ENCODE results near the gene NCAN.

NCAN gene

DNA sequence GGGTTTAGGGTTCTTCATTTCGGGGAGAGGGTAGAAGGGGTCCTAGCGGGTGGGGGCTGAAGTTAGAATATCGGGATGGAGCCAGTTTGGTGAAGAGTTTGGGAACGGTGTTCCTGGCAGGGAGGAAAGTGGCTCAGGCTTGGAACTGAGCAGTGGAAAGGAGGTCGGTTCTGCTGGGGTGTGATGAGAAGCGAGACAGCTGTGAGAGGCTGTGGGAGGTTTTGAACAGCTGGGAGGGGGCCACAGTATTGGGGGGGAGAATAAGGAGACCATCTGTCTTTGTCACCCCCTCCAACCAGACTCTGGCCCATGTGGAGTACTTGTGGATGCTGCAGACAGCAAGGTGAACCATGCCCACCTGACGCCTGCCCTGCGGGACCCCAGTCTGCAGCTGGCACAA lies 62.4 kb downstream of the NCAN start:
- Histone ChIP-seq H3K4me1 (ENCODE audit: control insufficient read depth, insufficient read depth, low read length) (no peaks in the 10 kb centered on the region), H3K36me3 (ENCODE audit: control insufficient read depth, insufficient read depth, low read length) (peaks cover 22% of the 10 kb centered on the region), H3K9ac (ENCODE audit: low read length) (no peak overlapping the region), H3K27me3 (ENCODE audit: control insufficient read depth, insufficient read depth, low read length) (peaks cover 4% of the 10 kb centered on the region), H3K27ac (ENCODE audit: low read depth, low read length) (no peak overlapping the region), H3K4me3 (ENCODE audit: low read length) (no peak overlapping the region)

DNA sequence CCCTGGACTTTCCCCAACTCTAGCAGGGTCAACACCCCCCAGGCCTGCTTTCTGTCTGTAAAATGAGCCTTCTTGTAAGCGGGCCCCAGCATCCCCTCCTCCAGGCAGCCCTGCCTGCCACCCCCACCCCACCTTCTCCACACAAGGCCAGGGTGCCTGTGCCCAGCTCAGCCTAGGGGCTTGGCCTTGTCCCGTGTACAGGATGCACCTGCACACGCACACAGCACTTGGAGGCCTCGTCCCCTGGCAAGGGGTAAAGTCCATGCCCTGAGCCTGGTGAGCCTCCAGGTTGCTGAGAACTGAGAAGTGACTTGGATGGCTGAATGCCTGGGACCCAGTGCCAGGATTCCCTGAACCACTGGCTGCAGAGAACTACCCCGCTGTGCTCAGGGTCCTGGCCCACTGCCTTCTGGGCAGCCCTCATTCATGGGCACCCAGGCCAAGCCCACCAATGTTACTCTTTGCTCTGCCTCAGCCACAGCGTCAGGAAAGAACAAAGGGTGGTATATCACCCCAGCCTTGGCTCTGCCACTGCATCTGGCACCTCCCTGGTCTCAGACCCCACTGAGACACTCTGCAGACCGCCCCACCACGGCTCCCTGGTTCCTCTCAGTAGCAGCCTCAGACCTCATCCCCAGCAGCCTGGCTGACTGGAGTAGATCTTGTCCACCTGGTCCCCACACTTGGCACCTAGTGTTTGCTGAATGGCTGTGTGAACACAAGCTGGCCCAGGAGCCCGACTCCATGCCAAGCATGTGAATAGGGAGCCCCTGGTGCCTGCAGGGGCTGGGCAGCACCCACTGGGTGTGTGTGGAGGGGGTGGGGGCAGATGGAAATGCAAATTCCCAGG lies 63.2 kb downstream of the NCAN start:
- no peak overlapping the region for H3K9ac ChIP-seq (ENCODE audit: low read length)
- H3K4me3 ChIP-seq (ENCODE audit: low read length), result no peak overlapping the region
- H3K27ac ChIP-seq (ENCODE audit: low read depth, low read length), result no peak overlapping the region
- no peaks in the 10 kb centered on the region for H3K4me1 ChIP-seq (ENCODE audit: control insufficient read depth, insufficient read depth, low read length)
- peaks cover 29% of the 10 kb centered on the region for H3K36me3 ChIP-seq (ENCODE audit: control insufficient read depth, insufficient read depth, low read length)
- peaks cover 4% of the 10 kb centered on the region for H3K27me3 ChIP-seq (ENCODE audit: control insufficient read depth, insufficient read depth, low read length)

DNA sequence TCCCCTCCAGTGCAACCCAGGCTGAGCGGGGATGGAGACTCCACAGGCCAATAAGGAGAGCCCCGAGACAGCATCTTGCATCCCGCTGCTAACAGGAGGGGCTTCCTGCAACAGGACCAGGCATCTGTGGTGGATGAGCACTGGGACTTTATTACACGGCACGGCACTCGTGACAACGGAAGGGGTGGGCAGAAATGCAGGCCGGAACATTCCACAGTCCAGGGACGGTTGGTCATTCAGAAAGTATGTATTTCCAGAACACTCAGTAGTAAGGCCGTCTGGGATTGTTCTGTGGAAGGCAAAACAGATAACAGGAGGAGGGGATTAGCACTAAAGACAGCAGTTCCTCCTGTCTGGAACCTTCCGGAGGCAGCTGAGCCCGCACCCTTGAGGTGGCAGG lies 64.6 kb downstream of the NCAN start:
- peaks cover 35% of the 10 kb centered on the region for H3K36me3 ChIP-seq (ENCODE audit: control insufficient read depth, insufficient read depth, low read length)
- no peaks in the 10 kb centered on the region for H3K4me1 ChIP-seq (ENCODE audit: control insufficient read depth, insufficient read depth, low read length)

DNA sequence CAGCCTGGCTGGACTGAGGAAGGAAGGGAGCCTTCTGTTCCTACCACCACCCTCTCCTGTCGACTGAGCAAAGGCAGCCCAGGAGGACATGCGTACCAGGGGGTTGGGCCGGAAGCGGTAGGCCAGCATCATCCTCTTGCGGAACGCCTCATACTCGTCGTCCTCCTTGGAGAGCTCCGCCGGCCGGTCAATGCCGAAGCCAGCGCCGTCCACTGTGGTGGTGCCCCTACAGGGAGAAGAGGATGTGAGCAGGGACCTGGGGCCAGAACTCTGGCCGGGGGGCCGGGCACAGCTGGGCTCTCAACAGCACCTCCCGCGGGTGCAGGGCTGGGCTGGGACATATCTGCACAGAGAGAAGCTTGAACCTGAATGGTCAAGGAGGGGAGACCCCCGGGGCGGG lies 65.1 kb downstream of the NCAN start:
- Histone ChIP-seq H3K27me3 (ENCODE audit: control insufficient read depth, insufficient read depth, low read length) (peaks cover 4% of the 10 kb centered on the region), H3K27ac (ENCODE audit: low read depth, low read length) (no peak overlapping the region), H3K4me1 (ENCODE audit: control insufficient read depth, insufficient read depth, low read length) (no peaks in the 10 kb centered on the region), H3K4me3 (ENCODE audit: low read length) (no peak overlapping the region), H3K9ac (ENCODE audit: low read length) (no peak overlapping the region), H3K36me3 (ENCODE audit: control insufficient read depth, insufficient read depth, low read length) (peaks cover 38% of the 10 kb centered on the region)

More for the DNA sequence above, 64.6 kb downstream of the NCAN start:
- Histone ChIP-seq H3K4me3 (ENCODE audit: low read length) (no peak overlapping the region), H3K27ac (ENCODE audit: low read depth, low read length) (no peak overlapping the region), H3K9ac (ENCODE audit: low read length) (no peak overlapping the region), H3K27me3 (ENCODE audit: control insufficient read depth, insufficient read depth, low read length) (peaks cover 4% of the 10 kb centered on the region)

DNA sequence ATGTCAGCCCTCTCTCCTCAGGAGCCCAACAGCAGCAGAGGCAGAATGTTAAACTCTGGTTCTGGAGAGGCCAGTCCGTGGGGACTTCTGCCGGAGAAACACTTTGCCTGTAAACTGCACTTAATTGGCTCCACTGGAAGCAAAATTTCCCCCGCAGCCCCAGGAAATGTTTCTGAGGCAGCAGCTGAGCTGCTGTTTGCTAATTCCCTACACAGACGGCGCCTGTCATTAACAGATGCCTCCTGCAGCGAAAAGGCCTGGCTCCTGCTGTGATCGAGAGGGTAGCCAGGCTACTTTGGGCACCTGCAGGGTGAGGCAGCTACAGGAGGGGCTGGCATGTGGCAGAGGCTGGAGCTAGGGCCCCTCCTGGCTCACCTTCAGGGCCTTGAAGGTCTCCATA lies 66.6 kb downstream of the NCAN start:
- peaks cover 38% of the 10 kb centered on the region for H3K36me3 ChIP-seq (ENCODE audit: control insufficient read depth, insufficient read depth, low read length)
- no peak overlapping the region for H3K27ac ChIP-seq (ENCODE audit: low read depth, low read length)
- H3K4me1 ChIP-seq (ENCODE audit: control insufficient read depth, insufficient read depth, low read length), result no peaks in the 10 kb centered on the region
- no peak overlapping the region for H3K9ac ChIP-seq (ENCODE audit: low read length)
- H3K4me3 ChIP-seq (ENCODE audit: low read length), result no peak overlapping the region
- no peaks in the 10 kb centered on the region for H3K27me3 ChIP-seq (ENCODE audit: control insufficient read depth, insufficient read depth, low read length)

DNA sequence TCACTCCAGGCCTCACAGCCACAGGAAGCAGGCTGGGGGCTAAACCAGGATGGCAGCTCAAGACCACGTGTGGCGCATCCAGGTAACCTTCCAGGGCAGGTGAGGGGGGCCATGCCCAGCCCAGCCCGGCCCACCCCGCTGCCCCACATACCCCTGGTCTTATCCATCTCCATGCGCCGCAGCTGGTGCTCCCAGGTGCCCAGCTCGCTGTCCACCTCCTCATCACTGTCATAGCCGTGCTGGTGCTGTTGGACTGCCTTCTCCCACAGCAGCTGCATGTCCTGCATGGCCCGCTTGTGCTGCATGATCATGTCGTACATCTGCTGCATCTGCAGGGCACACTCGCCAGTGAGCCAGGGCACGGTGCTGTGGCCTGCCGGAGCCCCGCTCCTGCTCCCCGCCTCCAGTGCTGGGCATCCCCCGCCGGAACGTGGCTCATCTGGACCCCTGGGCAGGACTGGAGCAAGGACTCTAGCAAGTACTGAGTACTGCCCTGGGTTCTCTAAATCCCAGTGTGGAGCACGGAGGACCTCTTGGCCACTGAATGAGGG lies 67.4 kb downstream of the NCAN start:
- H3K27ac ChIP-seq (ENCODE audit: low read depth, low read length), result no peak overlapping the region
- no peaks in the 10 kb centered on the region for H3K27me3 ChIP-seq (ENCODE audit: control insufficient read depth, insufficient read depth, low read length)
- H3K36me3 ChIP-seq (ENCODE audit: control insufficient read depth, insufficient read depth, low read length), result peaks cover 44% of the 10 kb centered on the region
- no peaks in the 10 kb centered on the region for H3K4me1 ChIP-seq (ENCODE audit: control insufficient read depth, insufficient read depth, low read length)
- H3K4me3 ChIP-seq (ENCODE audit: low read length), result no peak overlapping the region
- H3K9ac ChIP-seq (ENCODE audit: low read length), result no peak overlapping the region

DNA sequence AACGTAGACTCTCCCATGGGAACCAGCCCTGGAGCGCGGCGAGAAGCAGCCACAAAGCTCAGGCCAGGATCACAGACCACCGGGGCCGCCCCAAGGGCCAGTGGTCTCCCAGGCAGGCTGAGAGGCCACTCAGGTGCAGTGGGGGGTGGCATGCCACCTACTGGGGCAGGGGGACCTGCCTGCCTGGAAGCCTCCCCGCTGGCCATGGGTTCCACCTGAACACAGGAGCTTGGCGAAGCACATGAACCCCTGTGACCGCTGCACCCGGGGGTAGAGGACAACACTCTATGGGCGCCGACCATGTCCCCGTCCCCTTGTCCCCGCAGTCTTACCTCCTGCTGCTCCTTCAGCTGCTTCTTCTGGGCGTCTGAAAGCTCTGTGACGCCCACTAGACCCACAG lies 68.1 kb downstream of the NCAN start:
- no peak overlapping the region for H3K9ac ChIP-seq (ENCODE audit: low read length)
- H3K27me3 ChIP-seq (ENCODE audit: control insufficient read depth, insufficient read depth, low read length), result no peaks in the 10 kb centered on the region
- no peak overlapping the region for H3K27ac ChIP-seq (ENCODE audit: low read depth, low read length)
- no peak overlapping the region for H3K4me3 ChIP-seq (ENCODE audit: low read length)
- peaks cover 48% of the 10 kb centered on the region for H3K36me3 ChIP-seq (ENCODE audit: control insufficient read depth, insufficient read depth, low read length)
- no peaks in the 10 kb centered on the region for H3K4me1 ChIP-seq (ENCODE audit: control insufficient read depth, insufficient read depth, low read length)

DNA sequence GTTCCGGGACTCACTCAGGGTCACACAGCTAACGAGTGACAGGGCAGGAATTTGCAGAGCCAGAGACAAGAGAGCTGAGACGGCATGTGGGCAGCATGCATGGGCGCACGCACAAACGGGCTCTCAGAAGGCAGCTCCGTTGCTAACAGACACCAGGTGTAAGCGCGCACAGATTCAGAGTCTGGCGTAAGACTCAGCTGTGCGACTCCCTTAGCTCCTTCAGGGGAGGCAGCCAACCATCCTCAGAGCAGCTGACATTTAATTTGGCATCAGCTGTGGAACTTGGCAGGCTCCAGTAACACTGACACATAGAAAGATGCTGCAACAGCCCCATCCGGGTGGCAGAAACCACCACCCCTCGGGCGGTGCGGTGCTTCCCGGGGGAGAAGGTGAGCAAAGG lies 68.8 kb downstream of the NCAN start:
- Histone ChIP-seq H3K27me3 (ENCODE audit: control insufficient read depth, insufficient read depth, low read length) (no peaks in the 10 kb centered on the region), H3K4me1 (ENCODE audit: control insufficient read depth, insufficient read depth, low read length) (no peaks in the 10 kb centered on the region), H3K9ac (ENCODE audit: low read length) (no peak overlapping the region), H3K27ac (ENCODE audit: low read depth, low read length) (no peak overlapping the region), H3K4me3 (ENCODE audit: low read length) (no peak overlapping the region), H3K36me3 (ENCODE audit: control insufficient read depth, insufficient read depth, low read length) (peaks cover 48% of the 10 kb centered on the region)

DNA sequence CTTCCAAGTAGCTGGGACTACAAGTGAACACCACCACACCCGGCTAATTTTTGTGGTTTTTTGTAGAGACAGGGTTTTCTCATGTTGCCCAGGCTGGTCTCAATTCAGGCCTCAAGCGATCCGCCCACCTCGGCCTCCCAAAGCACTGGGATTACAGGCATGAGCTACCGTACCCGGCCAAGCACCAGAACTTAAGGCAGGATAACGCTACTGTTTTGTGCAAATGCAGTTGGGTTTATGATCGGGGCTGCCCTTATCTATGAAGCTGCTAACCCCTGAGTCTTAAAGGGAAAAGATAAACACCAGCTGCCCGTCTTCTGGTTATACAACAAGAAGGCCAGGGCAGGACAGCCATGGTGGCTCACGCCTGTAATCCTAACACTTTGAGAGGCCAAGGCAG lies 73.9 kb downstream of the NCAN start:
- H3K9ac ChIP-seq (ENCODE audit: low read length), result no peak overlapping the region

DNA sequence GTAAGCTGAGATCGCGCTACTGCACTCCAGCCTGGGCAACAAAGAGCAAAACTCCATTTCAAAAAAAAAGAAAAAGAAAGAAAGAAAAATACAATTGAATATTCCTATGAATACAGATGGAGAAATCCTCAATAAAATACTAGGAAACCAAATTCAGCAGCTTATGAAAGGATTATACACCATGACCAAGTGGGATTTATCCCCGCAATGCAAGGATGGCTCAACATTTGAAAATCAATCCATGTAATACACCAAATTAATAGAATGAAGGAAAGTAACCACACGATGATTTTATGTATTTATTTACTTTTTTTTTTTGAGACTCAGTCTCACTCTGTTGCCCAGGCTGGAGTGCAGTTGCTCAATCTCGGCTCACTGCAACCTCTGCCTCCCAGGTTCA lies 80.8 kb downstream of the NCAN start:
- Histone ChIP-seq H3K36me3 (ENCODE audit: control insufficient read depth, insufficient read depth, low read length) (peaks cover 11% of the 10 kb centered on the region), H3K27ac (ENCODE audit: low read depth, low read length) (no peak overlapping the region), H3K9ac (ENCODE audit: low read length) (no peak overlapping the region), H3K27me3 (ENCODE audit: control insufficient read depth, insufficient read depth, low read length) (no peaks in the 10 kb centered on the region), H3K4me3 (ENCODE audit: low read length) (no peak overlapping the region), H3K4me1 (ENCODE audit: control insufficient read depth, insufficient read depth, low read length) (no peaks in the 10 kb centered on the region)

More for the DNA sequence above, 73.9 kb downstream of the NCAN start:
- Histone ChIP-seq H3K27ac (ENCODE audit: low read depth, low read length) (no peak overlapping the region), H3K27me3 (ENCODE audit: control insufficient read depth, insufficient read depth, low read length) (no peaks in the 10 kb centered on the region), H3K36me3 (ENCODE audit: control insufficient read depth, insufficient read depth, low read length) (peaks cover 19% of the 10 kb centered on the region), H3K4me3 (ENCODE audit: low read length) (no peak overlapping the region), H3K4me1 (ENCODE audit: control insufficient read depth, insufficient read depth, low read length) (no peaks in the 10 kb centered on the region)

DNA sequence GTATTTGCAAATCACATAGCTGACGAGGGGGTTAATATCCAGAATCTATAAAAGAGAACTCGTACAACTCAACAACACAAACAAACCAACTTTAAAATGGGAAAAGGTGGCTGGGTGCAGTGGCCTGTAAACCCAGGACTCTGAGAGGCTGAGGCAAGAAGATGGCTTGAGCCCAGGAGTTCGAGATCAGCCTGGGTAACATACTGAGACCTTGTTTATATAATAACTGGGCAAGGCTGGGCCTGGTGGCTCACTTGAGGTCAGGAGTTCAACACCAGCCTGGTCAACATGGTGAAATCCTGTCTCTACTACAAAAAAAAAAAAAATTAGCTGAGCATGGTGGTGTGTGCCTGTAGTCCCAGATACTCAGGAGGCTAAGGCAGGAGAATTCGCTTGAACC lies 83.2 kb downstream of the NCAN start:
- no peak overlapping the region for H3K27ac ChIP-seq (ENCODE audit: low read depth, low read length)
- no peak overlapping the region for H3K9ac ChIP-seq (ENCODE audit: low read length)
- H3K36me3 ChIP-seq (ENCODE audit: control insufficient read depth, insufficient read depth, low read length), result peaks cover 11% of the 10 kb centered on the region

DNA sequence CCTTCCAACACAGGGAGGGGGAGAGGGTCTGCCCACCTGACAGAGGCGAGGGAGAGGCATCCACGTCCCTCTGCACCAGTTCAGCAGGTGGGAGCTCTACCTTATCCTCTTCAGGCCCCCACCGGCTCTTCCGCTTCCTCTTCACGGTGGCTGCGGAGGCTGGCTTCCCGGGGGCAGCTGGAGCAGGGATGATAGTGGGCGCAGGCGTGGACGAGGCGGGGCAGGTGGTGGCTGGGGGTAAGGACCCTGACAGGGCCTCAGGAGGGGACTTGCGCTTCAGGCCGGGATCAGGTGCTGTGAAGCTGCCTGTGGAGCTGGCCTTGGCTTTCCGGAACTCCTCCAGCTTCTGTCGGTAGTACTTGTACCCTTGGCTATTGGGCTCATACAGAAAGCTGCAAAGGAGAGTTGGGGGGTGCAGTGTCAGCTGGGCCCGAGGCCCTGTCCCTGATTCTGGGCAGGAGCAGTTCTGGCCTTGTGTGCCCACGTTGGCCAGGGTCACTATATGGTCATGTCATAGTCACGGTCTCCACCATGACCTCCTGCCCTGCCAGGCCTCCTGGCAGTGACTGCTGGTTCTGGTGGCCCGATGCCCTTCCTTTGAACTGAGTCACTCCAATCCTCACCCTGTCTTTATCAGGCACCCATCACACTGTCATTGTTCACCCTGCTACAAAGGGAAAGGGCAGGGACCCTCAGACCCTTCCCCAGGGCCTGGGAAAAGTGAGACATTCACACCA lies 85.4 kb downstream of the NCAN start:
- Histone ChIP-seq H3K9ac (ENCODE audit: low read length) (no peak overlapping the region), H3K4me3 (ENCODE audit: low read length) (no peak overlapping the region), H3K4me1 (ENCODE audit: control insufficient read depth, insufficient read depth, low read length) (no peaks in the 10 kb centered on the region), H3K27me3 (ENCODE audit: control insufficient read depth, insufficient read depth, low read length) (no peaks in the 10 kb centered on the region), H3K36me3 (ENCODE audit: control insufficient read depth, insufficient read depth, low read length) (peaks cover 13% of the 10 kb centered on the region), H3K27ac (ENCODE audit: low read depth, low read length) (no peak overlapping the region)

More for the DNA sequence above, 83.2 kb downstream of the NCAN start:
- Histone ChIP-seq H3K27me3 (ENCODE audit: control insufficient read depth, insufficient read depth, low read length) (no peaks in the 10 kb centered on the region), H3K4me1 (ENCODE audit: control insufficient read depth, insufficient read depth, low read length) (no peaks in the 10 kb centered on the region), H3K4me3 (ENCODE audit: low read length) (no peak overlapping the region)
